OCI-LY1 (cell line): ENCODE data around the gene RPL13.
"Not testable (repeated sequence)": the region's sequence is repeated elsewhere in the genome, so short reads cannot be mapped to it uniquely, and the experiment has no call there.

ENCODE experiments used
- H2AFZ ChIP-seq: fragments of 200-600 bp; sonication (generic), shearing (Covaris generic); 2 replicates; pipeline ENCODE4 v1.6.0; 2014; ENCODE audit warnings: antibody characterized with exemption, mild to moderate bottlenecking, low read length
- H3F3A ChIP-seq: fragments of 200-600 bp; sonication (generic), shearing (Covaris generic); 2 replicates; pipeline ENCODE4 v1.6.0; 2014; ENCODE audit warnings: mild to moderate bottlenecking, antibody characterized with exemption, low read length, moderate library complexity; ENCODE audit not compliant: insufficient read depth
- H3K27ac ChIP-seq: fragments of 200-600 bp; sonication (generic); 2 replicates; pipeline ENCODE4 v1.5.1; 2014; ENCODE audit warnings: low read length, mixed run types, mild to moderate bottlenecking, low read depth; ENCODE audit not compliant: poor library complexity, severe bottlenecking
- H3K27me3 ChIP-seq: fragments of 200-600 bp; sonication (generic); 2 replicates; pipeline ENCODE4 v1.6.0; 2014; ENCODE audit warnings: antibody characterized with exemption, mild to moderate bottlenecking, low read length, moderate library complexity; ENCODE audit not compliant: insufficient read depth
- H3K36me3 ChIP-seq: fragments of 200-600 bp; sonication (generic); 2 replicates; pipeline ENCODE4 v1.6.1; 2014; ENCODE audit warnings: mild to moderate bottlenecking, antibody characterized with exemption, low read length, moderate library complexity, mixed read lengths; ENCODE audit not compliant: insufficient read depth
- H3K4me1 ChIP-seq: fragments of 200-600 bp; sonication (generic); 2 replicates; pipeline ENCODE4 v1.5.1; 2014; ENCODE audit warnings: mild to moderate bottlenecking, low read length, moderate library complexity; ENCODE audit not compliant: insufficient read depth, severe bottlenecking
- H3K4me2 ChIP-seq: fragments of 200-600 bp; sonication (generic), shearing (Covaris generic); 2 replicates; pipeline ENCODE4 v1.6.1; 2014; ENCODE audit warnings: low read length
- H3K4me3 ChIP-seq: fragments of 200-600 bp; sonication (generic); 2 replicates; pipeline ENCODE4 v1.5.1; 2014; ENCODE audit warnings: low read length, low read depth, mild to moderate bottlenecking, mixed read lengths; ENCODE audit not compliant: poor library complexity, severe bottlenecking
- H3K79me2 ChIP-seq: fragments of 200-600 bp; shearing (Covaris generic); 2 replicates; pipeline ENCODE4 v1.6.1; 2016; ENCODE audit warnings: mixed run types, low read length, mixed read lengths; ENCODE audit not compliant: insufficient read depth
- H3K9ac ChIP-seq: fragments of 200-600 bp; sonication (generic), shearing (Covaris generic); 2 replicates; pipeline ENCODE4 v1.6.1; 2014; ENCODE audit warnings: mild to moderate bottlenecking, low read length, mixed read lengths
- H3K9me2 ChIP-seq: fragments of 200-600 bp; sonication (generic), shearing (Covaris generic); 2 replicates; pipeline ENCODE4 v1.6.1; 2014; ENCODE audit warnings: low read depth, mild to moderate bottlenecking, low read length, mixed read lengths
- H3K9me3 ChIP-seq: fragments of 200-600 bp; shearing (Covaris generic); 2 replicates; pipeline ENCODE4 v1.6.1; 2014; ENCODE audit warnings: low read length, mixed read lengths
- H4K20me1 ChIP-seq: fragments of 200-600 bp; sonication (generic), shearing (Covaris generic); 2 replicates; pipeline ENCODE4 v1.6.0; 2016; ENCODE audit warnings: mild to moderate bottlenecking, low read length; ENCODE audit not compliant: insufficient read depth
- CTCF ChIP-seq: fragments of 200-600 bp; sonication (generic), shearing (Covaris generic); IDR thresholded peaks from 2 replicates; pipeline ENCODE4 v1.5.1; 2017; ENCODE audit warnings: mild to moderate bottlenecking, antibody characterized with exemption, low read length, moderate library complexity, mixed read lengths
- EZH2 ChIP-seq: fragments of 200-600 bp; sonication (generic), shearing (Covaris generic); IDR thresholded peaks from 2 replicates; pipeline ENCODE4 v1.8.0; 2017; ENCODE audit warnings: borderline replicate concordance, mixed run types, mild to moderate bottlenecking, antibody characterized with exemption, low read length, moderate library complexity, mixed read lengths

The RPL13 gene

GRCh38 chr16:89570342-89570923, 10.0 kb downstream of the RPL13 start:
- no peak overlapping the region for H3K4me3 ChIP-seq
- no peaks in the 10 kb centered on the region for H4K20me1 ChIP-seq
- peaks cover 7% of the 10 kb centered on the region; the same call in 1 of the 2 replicates for H3F3A ChIP-seq
- H3K4me1 ChIP-seq: peaks cover 13% of the 10 kb centered on the region
- H3K27me3 ChIP-seq: peaks cover 19% of the 10 kb centered on the region
- no peak overlapping the region for H3K9ac ChIP-seq
- H3K9me2 ChIP-seq: no peaks in the 10 kb centered on the region
- no peaks in the 10 kb centered on the region for H3K9me3 ChIP-seq
- no peak overlapping the region for H2AFZ ChIP-seq
- TF ChIP-seq EZH2 (no peak), CTCF (no peak)
- H3K4me2 ChIP-seq: no peak overlapping the region
- no peaks in the 10 kb centered on the region for H3K79me2 ChIP-seq
- no peaks in the 10 kb centered on the region; the same call in 1 of the 2 replicates for H3K36me3 ChIP-seq
- no peak overlapping the region for H3K27ac ChIP-seq

DNA sequence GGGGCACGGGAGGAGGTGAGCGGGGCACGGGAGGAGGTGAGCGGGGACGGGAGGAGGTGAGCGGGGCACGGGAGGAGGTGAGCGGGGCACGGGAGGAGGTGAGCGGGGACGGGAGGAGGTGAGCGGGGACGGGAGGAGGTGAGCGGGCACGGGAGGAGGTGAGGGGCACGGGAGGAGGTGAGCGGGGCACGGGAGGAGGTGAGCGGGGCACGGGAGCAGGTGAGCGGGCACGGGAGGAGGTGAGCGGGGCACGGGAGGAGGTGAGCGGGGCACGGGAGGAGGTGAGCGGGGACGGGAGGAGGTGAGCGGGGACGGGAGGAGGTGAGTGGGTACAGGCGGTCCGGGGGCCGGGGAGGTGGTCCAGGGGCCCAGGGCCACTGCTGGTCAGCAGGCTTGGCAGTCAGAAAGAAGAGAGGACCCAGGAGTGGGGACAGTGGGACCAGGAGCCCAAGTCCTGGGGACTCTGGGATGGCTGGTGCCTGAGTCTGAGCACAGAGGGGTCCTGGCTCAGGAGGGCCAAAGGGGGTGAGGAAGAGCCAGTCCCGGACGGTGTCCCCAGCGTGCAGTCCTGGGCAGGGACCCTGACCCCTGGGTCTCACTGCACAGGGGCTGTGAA, 10.6 kb downstream of the RPL13 start:
- peaks cover 19% of the 10 kb centered on the region for H3K27me3 ChIP-seq
- not testable (repeated sequence) for H3K27ac ChIP-seq, H3K9me2 ChIP-seq, H3K4me1 ChIP-seq, H3F3A ChIP-seq, H2AFZ ChIP-seq, H3K9ac ChIP-seq, H3K4me2 ChIP-seq, H3K9me3 ChIP-seq, H3K4me3 ChIP-seq, H3K79me2 ChIP-seq, H3K36me3 ChIP-seq, H4K20me1 ChIP-seq

- Histone ChIP-seq H3K79me2 (no peaks in the 10 kb centered on the region), H3K36me3 (no peaks in the 10 kb centered on the region; the same call in 1 of the 2 replicates), H3K9me2 (no peaks in the 10 kb centered on the region), H3K9ac (no peak overlapping the region), H3K4me1 (peaks cover 7% of the 10 kb centered on the region), H3F3A (peaks cover 4% of the 10 kb centered on the region; the same call in 1 of the 2 replicates), H3K4me3 (no peak overlapping the region), H3K27ac (no peak overlapping the region), H3K27me3 (peaks cover 19% of the 10 kb centered on the region), H3K9me3 (no peaks in the 10 kb centered on the region), H3K4me2 (no peak overlapping the region), H2AFZ (no peak overlapping the region), H4K20me1 (no peaks in the 10 kb centered on the region)
- TF ChIP-seq EZH2 (no peak), CTCF (no peak)
Observed at GRCh38 chr16:89571636-89572035, 11.2 kb downstream of the RPL13 start.

DNA sequence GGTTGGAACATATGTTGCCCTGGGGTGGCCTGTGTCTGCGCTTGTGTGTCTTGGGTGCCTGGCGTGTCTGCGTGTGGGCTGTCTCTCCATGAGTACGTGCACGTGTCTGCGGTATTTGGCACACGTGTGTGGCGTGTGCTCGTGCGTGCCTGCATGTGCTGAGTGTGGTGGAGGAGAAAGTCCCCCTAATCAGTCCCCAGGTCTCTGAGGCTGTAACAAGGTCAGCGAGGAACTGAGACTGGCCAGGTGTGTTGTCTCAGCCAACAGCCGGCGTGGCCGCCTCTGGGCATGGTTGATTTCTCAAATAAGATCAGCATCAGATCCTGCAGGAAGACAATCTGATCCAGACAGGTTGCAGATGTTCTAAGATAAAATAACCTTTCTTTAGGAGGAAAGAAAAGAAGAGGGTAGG, 11.6 kb downstream of the RPL13 start:
- Histone ChIP-seq H3K79me2 (no peaks in the 10 kb centered on the region), H3K9ac (no peak overlapping the region), H3K9me2 (no peaks in the 10 kb centered on the region), H3K27me3 (peaks cover 22% of the 10 kb centered on the region), H3K9me3 (no peaks in the 10 kb centered on the region), H2AFZ (no peak overlapping the region), H3K36me3 (no peaks in the 10 kb centered on the region; the same call in 1 of the 2 replicates), H3F3A (no peaks in the 10 kb centered on the region), H3K27ac (no peak overlapping the region), H3K4me1 (peaks cover 7% of the 10 kb centered on the region), H3K4me3 (no peak overlapping the region), H4K20me1 (no peaks in the 10 kb centered on the region), H3K4me2 (no peak overlapping the region)
- no peak for TF ChIP-seq EZH2
- no peak for TF ChIP-seq CTCF
